RWPE1 (cell line): ENCODE measurements around the gene OR52B6.
"Not testable (repeated sequence)": the region's sequence is repeated elsewhere in the genome, so short reads cannot be mapped to it uniquely, and the experiment has no call there.

ENCODE experiments used
- CTCF ChIA-PET: fragments of 350-600 bp; sonication (Branson Sonifier 250); formaldehyde crosslinking; extraction: SDS; loops from one replicate; lab custom pipeline; 2021; lab: Yijun Ruan, JAX
- POLR2A ChIA-PET: fragments of 400-600 bp; formaldehyde crosslinking; extraction: SDS; loops from one replicate; lab custom pipeline; 2020; ENCODE audit warnings: antibody characterized with exemption; ENCODE audit not compliant: low non-redundant PET; lab: Yijun Ruan, JAX
- DNase-seq: peaks from one replicate; pipeline ENCODE4 v3.0.0; 2012; ENCODE audit warnings: low spot score
- H3K27ac ChIP-seq: fragments of 450-650 bp; 2 replicates; pipeline ENCODE4 v1.5.1; 2017
- CTCF ChIP-seq: fragments of 450-650 bp; conservative IDR thresholded peaks from 2 replicates; pipeline ENCODE4 v1.5.1; 2017; ENCODE audit warnings: low read depth, mild to moderate bottlenecking

Gene OR52B6

GRCh38 chr11:5591613-5592012, 10.9 kb downstream of the OR52B6 start:
- no peak for DNase-seq
- CTCF ChIA-PET, result interaction anchor here (1.0 kb wide), 1 partner anchor 11 kb away, joined by 4 read pairs; no protein-coding TSS in a partner anchor
- no peak overlapping the region for H3K27ac ChIP-seq
- POLR2A ChIA-PET, result no interaction called here
- TF ChIP-seq CTCF, result no peak

GRCh38 chr11:5592615-5593014, 11.9 kb downstream of the OR52B6 start:
- CTCF ChIA-PET, result no interaction called here
- POLR2A ChIA-PET, result no interaction called here

GRCh38 chr11:5593146-5593545, 12.5 kb downstream of the OR52B6 start:
- POLR2A ChIA-PET, result no interaction called here
- no peak overlapping the region for H3K27ac ChIP-seq
- DNase-seq, result no peak
- no peak for TF ChIP-seq CTCF
- CTCF ChIA-PET, result no interaction called here

More at GRCh38 chr11:5592615-5593014, 11.9 kb downstream of the OR52B6 start:
- no peak overlapping the region for H3K27ac ChIP-seq
- no peak for TF ChIP-seq CTCF
- DNase-seq, result no peak

GRCh38 chr11:5596607-5597201, 16.0 kb downstream of the OR52B6 start, which contains the start of gene TRIM6:
TSS of gene TRIM6 (plus strand) at chr11:5596637. CDS start at chr11:5596898, 261 bp downstream.
- TF ChIP-seq CTCF, result no peak
- ChIA-PET POLR2A (no interaction called here), CTCF (interaction anchor here (0.7 kb wide), 1 partner anchor 156 kb away, joined by 3 read pairs; no protein-coding TSS in a partner anchor)
- peak; percentile 33 for DNase-seq
- H3K27ac ChIP-seq, result peak within 1 kb of the TSS; percentile 87

- CTCF ChIA-PET, result interaction anchor here (0.6 kb wide), 1 partner anchor 110 kb away, joined by 3 read pairs; no protein-coding TSS in a partner anchor
- H3K27ac ChIP-seq, result no peak overlapping the region
- POLR2A ChIA-PET, result no interaction called here
- no peak for TF ChIP-seq CTCF
- DNase-seq, result no peak
Measured at GRCh38 chr11:5597953-5598352, 17.3 kb downstream of the OR52B6 start.

GRCh38 chr11:5600374-5600851, 19.7 kb downstream of the OR52B6 start:
- peak; percentile 67 for TF ChIP-seq CTCF
- no peak overlapping the region for H3K27ac ChIP-seq
- POLR2A ChIA-PET, result interaction anchor here (0.5 kb wide), 1 partner anchor 22 kb away, joined by 3 read pairs; no protein-coding TSS in a partner anchor
- DNase-seq, result peak; percentile 32
- CTCF ChIA-PET, result interaction anchor here (0.7 to 1.1 kb wide), 6 partner anchors 13 to 509 kb away, joined by 3 to 6 read pairs (median 4); no protein-coding TSS in a partner anchor

GRCh38 chr11:5602791-5603190, 22.1 kb downstream of the OR52B6 start:
- CTCF ChIA-PET, result interaction anchor here (0.6 kb wide), 1 partner anchor 11 kb away, joined by 4 read pairs; no protein-coding TSS in a partner anchor
- H3K27ac ChIP-seq, POLR2A ChIA-PET, DNase-seq: not testable (repeated sequence)
